GM23338 (cell line): ENCODE data around the gene ST6GALNAC6. TPM values are rescaled to one million over a fixed set of nuclear protein-coding genes. Genes with fewer than 3 reads are reported as not detected.

Experiments
- ATAC-seq: fragments of 200-7000 bp; cut with Tn5 transposase; 3 replicates; pipeline ENCODE4 v1.9.1; 2020
- DNase-seq: peaks from one replicate; pipeline ENCODE4 v3.0.0-alpha.2; 2015; ENCODE audit warnings: low spot score
- H2AFZ ChIP-seq: fragments of 200-600 bp; sonication (generic); 2 replicates; pipeline ENCODE4 v1.8.0; 2016; ENCODE audit warnings: antibody characterized with exemption, mild to moderate bottlenecking, moderate library complexity
- H3F3A ChIP-seq: fragments of 200-600 bp; sonication (generic); replicated peaks from 2 replicates; pipeline ENCODE4 v1.8.0; 2017; ENCODE audit warnings: antibody characterized with exemption, mixed run types, low read depth
- H3K27ac ChIP-seq: fragments of 200-600 bp; sonication (generic); 2 replicates; pipeline ENCODE4 v1.6.1; 2016; ENCODE audit warnings: low read depth
- H3K27me3 ChIP-seq: fragments of 200-600 bp; sonication (generic); 2 replicates; pipeline ENCODE4 v1.8.0; 2016; ENCODE audit warnings: mild to moderate bottlenecking, mixed run types, moderate library complexity; ENCODE audit not compliant: insufficient read depth
- H3K36me3 ChIP-seq: fragments of 200-600 bp; sonication (generic); 2 replicates; pipeline ENCODE4 v1.8.0; 2016; ENCODE audit warnings: mild to moderate bottlenecking; ENCODE audit not compliant: insufficient read depth
- H3K4me1 ChIP-seq: fragments of 200-600 bp; sonication (generic); 2 replicates; pipeline ENCODE4 v1.8.0; 2016; ENCODE audit warnings: mild to moderate bottlenecking, moderate library complexity; ENCODE audit not compliant: insufficient read depth
- H3K4me2 ChIP-seq: fragments of 200-600 bp; sonication (generic); 2 replicates; pipeline ENCODE4 v1.7.1; 2017; ENCODE audit warnings: mixed run types
- H3K4me3 ChIP-seq: fragments of 200-600 bp; sonication (generic); 2 replicates; pipeline ENCODE4 v1.6.1; 2016; ENCODE audit warnings: mixed run types
- H3K79me2 ChIP-seq: fragments of 200-600 bp; sonication (generic); replicated peaks from 2 replicates; pipeline ENCODE4 v1.8.0; 2017; ENCODE audit warnings: mild to moderate bottlenecking; ENCODE audit not compliant: insufficient read depth
- H3K9me2 ChIP-seq: fragments of 200-600 bp; sonication (generic); 2 replicates; pipeline ENCODE4 v1.8.0; 2017; ENCODE audit not compliant: insufficient read depth
- H4K20me1 ChIP-seq: fragments of 200-600 bp; sonication (generic); replicated peaks from 2 replicates; pipeline ENCODE4 v1.8.0; 2017; ENCODE audit warnings: mild to moderate bottlenecking; ENCODE audit not compliant: insufficient read depth
- H3K27ac Mint-ChIP-seq: 2 replicates; pipeline ENCODE4 v1.8.0; 2020; ENCODE audit warnings: inconsistent platforms, mild to moderate bottlenecking, moderate library complexity, mixed read lengths
- H3K27me3 Mint-ChIP-seq: 3 replicates; pipeline ENCODE4 v1.8.0; 2022; ENCODE audit warnings: low read depth, mild to moderate bottlenecking, moderate library complexity, mixed read lengths, inconsistent platforms; ENCODE audit not compliant: insufficient read depth, poor library complexity
- H3K36me3 Mint-ChIP-seq: 3 replicates; pipeline ENCODE4 v1.8.0; 2021; ENCODE audit warnings: low read depth, mild to moderate bottlenecking, inconsistent platforms, moderate library complexity, mixed read lengths
- H3K4me1 Mint-ChIP-seq: 3 replicates; pipeline ENCODE4 v1.8.0; 2020; ENCODE audit warnings: mild to moderate bottlenecking, inconsistent platforms, mixed read lengths
- H3K4me3 Mint-ChIP-seq: 3 replicates; pipeline ENCODE4 v1.8.0; 2021; ENCODE audit warnings: moderate library complexity, mild to moderate bottlenecking, inconsistent platforms, mixed read lengths
- H3K9me3 Mint-ChIP-seq: 3 replicates; pipeline ENCODE4 v1.8.0; 2020; ENCODE audit warnings: moderate library complexity, mild to moderate bottlenecking, inconsistent platforms, mixed read lengths
- EZH2 ChIP-seq: fragments of 200-600 bp; sonication (generic); IDR thresholded peaks from one replicate; pipeline ENCODE4 v1.8.0; 2017; ENCODE audit warnings: antibody characterized with exemption, mild to moderate bottlenecking, low read depth; ENCODE audit not compliant: unreplicated experiment
- EZH2phosphoT487 ChIP-seq: fragments of 200-600 bp; sonication (generic); IDR thresholded peaks from one replicate; pipeline ENCODE4 v1.8.1; 2018; ENCODE audit warnings: antibody characterized with exemption; ENCODE audit not compliant: unreplicated experiment
- POLR2AphosphoS5 ChIP-seq: IDR thresholded peaks from 2 replicates; pipeline ENCODE4 v1.6.1; 2016; ENCODE audit warnings: antibody characterized with exemption, low read depth
- STAT1 ChIP-seq: IDR thresholded peaks from one replicate; pipeline ENCODE4 v1.6.1; 2016; ENCODE audit warnings: antibody characterized with exemption; ENCODE audit not compliant: unreplicated experiment
- ZNF331 ChIP-seq: fragments of 250-450 bp; sonication (Bioruptor Pico); IDR thresholded peaks from 2 replicates; pipeline ENCODE4 v1.5.0; 2020; ENCODE audit warnings: low read depth, mild to moderate bottlenecking, moderate library complexity
- ZNF462 ChIP-seq: fragments of 250-450 bp; sonication (Bioruptor Pico); IDR thresholded peaks from 2 replicates; pipeline ENCODE4 v1.5.0; 2020; ENCODE audit warnings: mild to moderate bottlenecking, moderate library complexity
- polyA plus RNA-seq: library from polyadenylated mRNA; unstranded; fragments of >200 nt; fragmentation: Nextera tagmentation; extraction: Ambion mirVana; gene quantifications from 2 replicates; pipeline ENCODE4 v1.2.1, GENCODE V29; 2016
- total RNA-seq: library from RNA; depleted of rRNA; stranded (reverse); fragments of >200 nt; shearing (Covaris generic); gene quantifications from 2 replicates; pipeline ENCODE4 v1.2.3, GENCODE V29; 2014
- TF ChIP-seq, protein P1 (sequence below): IDR thresholded peaks from 2 replicates; pipeline ENCODE4 v1.6.1; 2016; ENCODE audit warnings: antibody characterized with exemption

The ST6GALNAC6 gene
- total and polyA plus RNA-seq, 2 experiments from 2014 or later, result 20.7 to 39.2 TPM

DNA sequence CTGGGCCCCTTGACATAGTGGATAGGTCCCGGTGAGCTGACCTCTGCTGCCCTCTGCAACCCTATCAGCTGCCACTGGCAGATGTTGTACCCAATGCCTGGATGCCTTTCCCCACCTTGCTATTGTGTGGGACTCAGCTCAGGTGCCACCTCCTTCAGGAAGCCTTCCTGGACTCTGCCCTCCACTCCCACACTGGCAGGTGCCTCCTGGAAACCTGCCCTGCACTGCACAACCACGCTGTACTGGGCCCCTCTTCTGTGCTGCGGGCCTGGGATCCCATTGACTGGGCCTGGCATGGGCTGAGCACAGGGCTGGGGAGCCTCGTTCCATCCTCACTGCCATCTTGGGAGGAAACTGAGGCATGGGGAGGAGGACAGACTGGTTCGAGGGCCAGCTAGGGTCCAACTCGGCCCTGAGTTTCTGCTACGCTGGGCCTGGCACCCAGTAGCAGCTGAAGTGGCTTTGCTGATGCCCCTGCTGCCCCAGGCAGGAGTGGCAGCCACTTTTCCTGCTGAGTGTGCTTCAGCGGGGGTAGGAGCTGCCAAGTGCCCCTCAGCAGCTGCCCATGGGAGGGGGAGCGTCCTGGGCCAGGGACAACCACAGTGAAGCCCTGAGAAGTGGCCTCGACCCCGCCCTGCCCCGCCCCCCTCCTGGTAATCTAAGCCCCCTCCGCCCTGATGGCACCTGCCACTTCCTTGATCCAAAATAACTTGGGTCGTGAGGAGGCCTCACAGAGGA is 23.2 kb downstream of the ST6GALNAC6 start (continued):
- TF ChIP-seq ZNF462 (CRISPR knock-in tag), result no peak

DNA sequence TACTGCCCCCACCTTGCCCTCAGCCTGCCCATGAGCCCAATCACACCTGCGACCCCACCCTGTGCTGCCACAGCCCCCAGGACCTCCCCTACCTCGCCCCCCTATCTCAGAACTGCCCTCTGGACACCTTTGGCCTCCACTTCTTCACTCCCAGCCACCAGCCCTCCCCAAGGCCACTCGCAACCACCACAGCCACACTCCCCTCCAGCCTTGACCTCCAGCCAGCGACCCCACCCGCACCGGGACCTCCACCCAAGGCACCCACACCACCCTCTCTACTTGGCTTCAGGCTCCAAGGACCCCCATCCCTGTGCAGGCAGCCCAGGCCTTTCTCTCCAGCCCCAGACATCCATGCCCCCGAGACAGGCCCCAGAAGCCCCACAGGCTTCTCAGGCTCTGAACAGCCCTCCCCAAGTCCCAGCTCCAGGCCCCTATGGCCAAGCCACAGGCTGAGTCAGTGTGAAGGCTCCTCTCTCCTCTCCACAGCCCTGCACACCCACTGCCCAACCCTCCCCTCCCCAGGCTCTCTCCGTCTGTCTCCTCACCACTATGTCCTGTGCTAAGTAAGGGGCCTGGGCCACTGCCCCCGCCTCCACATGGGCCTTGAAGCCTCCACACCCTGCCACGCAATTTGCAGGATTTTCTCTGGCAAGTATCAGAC is 24.0 kb downstream of the ST6GALNAC6 start:
- Histone ChIP-seq H3K36me3 (no peaks in the 10 kb centered on the region), H4K20me1 (no peaks in the 10 kb centered on the region), H3K27me3 (0 out of 2 replicates have a peak, but pooled peaks cover 6% of the 10 kb centered on the region), H3K79me2 (no peaks in the 10 kb centered on the region), H3F3A (peaks cover 16% of the 10 kb centered on the region; the same call in 1 of the 2 replicates), H3K4me3 (no peak overlapping the region), H3K9me2 (no peaks in the 10 kb centered on the region), H3K4me2 (no peak overlapping the region), H3K4me1 (peaks cover 5% of the 10 kb centered on the region), H2AFZ (no peak overlapping the region), H3K27ac (no peak overlapping the region)
- ATAC-seq, result no peak
- Mint-ChIP-seq H3K4me1 (peaks cover 8% of the 10 kb centered on the region; the same call in 2 of the 3 replicates), H3K27ac (no peak overlapping the region), H3K36me3 (no peaks in the 10 kb centered on the region), H3K9me3 (no peaks in the 10 kb centered on the region), H3K27me3 (peaks cover 29% of the 10 kb centered on the region), H3K4me3 (no peak overlapping the region; the same call in 2 of the 3 replicates)
- DNase-seq, result no peak
- TF ChIP-seq POLR2AphosphoS5 (no peak), EZH2phosphoT487 (no peak), EZH2 (no peak), STAT1 (no peak), ZNF331 (CRISPR knock-in tag) (no peak)
- TF ChIP-seq, protein P1, sequence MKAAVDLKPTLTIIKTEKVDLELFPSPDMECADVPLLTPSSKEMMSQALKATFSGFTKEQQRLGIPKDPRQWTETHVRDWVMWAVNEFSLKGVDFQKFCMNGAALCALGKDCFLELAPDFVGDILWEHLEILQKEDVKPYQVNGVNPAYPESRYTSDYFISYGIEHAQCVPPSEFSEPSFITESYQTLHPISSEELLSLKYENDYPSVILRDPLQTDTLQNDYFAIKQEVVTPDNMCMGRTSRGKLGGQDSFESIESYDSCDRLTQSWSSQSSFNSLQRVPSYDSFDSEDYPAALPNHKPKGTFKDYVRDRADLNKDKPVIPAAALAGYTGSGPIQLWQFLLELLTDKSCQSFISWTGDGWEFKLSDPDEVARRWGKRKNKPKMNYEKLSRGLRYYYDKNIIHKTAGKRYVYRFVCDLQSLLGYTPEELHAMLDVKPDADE, result no peak
